Sciatic nerve (tissue), 2 donors: ENCODE data around the gene RPLP1. TPM values are rescaled to one million over a fixed set of nuclear protein-coding genes. Genes with fewer than 3 reads are reported as not detected.

ENCODE experiments used
- ATAC-seq: fragments of 200-7000 bp; cut with Tn5 transposase; one replicate; pipeline ENCODE4 v1.9.1; 2020; ENCODE audit warnings: mild to moderate bottlenecking, moderate library complexity
- DNase-seq: peaks from one replicate; pipeline ENCODE4 v3.0.0-alpha.2; 2020; ENCODE audit warnings: low spot score
- intact Hi-C: fragments of 100-400 bp; cut with DNase I; formaldehyde crosslinking; loops from one replicate; pipeline ENCODE4 v1.14.2; 2022
- total RNA-seq: library from RNA; stranded (reverse); fragmentation: NEBNext Ultra II Directional; extraction: Animal tissue kit (Norgen Biotek cat#: 25700); gene quantifications from one replicate; pipeline ENCODE4 v1.2.1, GENCODE V29; 2021
- donor health status: DM: no; HTN: no; CAD: no.
- donor health status: DM: no; HTN: no; CAD: no.

RPLP1 gene
- total RNA-seq, 1 donor from 2014 or later, result 1,014 TPM

DNA sequence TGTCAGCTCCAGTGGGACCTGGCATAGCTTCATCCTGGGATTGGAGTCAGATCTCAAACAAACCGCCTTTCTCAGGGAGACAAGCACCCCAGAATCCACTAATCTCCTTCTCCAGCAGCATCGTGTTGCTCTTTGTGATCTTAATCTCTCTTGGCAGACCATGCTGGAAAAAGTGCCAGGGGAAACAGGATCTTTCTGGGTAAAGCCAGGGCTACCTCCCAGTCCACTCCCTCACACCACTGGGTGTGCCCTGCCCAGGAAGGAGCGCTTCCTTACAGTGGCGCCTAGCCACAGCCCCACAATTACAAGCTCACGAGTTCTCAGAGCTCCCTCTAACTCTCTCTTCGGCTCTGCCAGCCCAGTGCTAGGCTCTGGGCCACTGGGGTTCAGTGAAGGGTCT, 32.2 kb downstream of the RPLP1 start:
- DNase-seq, result peak; percentile 44
- intact Hi-C loops, result loop anchor here (10.0 kb wide), 1 partner anchor 610 kb away; the partner anchor contains the start of gene TLE3
- ATAC-seq, result peak; percentile 49

- DNase-seq (no peak), ATAC-seq (no peak)
- intact Hi-C loops, result loop anchor here (10.0 kb wide), 1 partner anchor 608 kb away; the partner anchor contains the start of gene TLE3
Measured at GRCh38 chr15:69486481-69487110, 34.0 kb downstream of the RPLP1 start.

GRCh38 chr15:69489073-69489571, 36.5 kb downstream of the RPLP1 start:
- ATAC-seq (peak; percentile 72), DNase-seq (peak; percentile 49)
- intact Hi-C loops, result loop anchor here (10.0 kb wide), 1 partner anchor 606 kb away; the partner anchor contains the start of gene TLE3

DNA sequence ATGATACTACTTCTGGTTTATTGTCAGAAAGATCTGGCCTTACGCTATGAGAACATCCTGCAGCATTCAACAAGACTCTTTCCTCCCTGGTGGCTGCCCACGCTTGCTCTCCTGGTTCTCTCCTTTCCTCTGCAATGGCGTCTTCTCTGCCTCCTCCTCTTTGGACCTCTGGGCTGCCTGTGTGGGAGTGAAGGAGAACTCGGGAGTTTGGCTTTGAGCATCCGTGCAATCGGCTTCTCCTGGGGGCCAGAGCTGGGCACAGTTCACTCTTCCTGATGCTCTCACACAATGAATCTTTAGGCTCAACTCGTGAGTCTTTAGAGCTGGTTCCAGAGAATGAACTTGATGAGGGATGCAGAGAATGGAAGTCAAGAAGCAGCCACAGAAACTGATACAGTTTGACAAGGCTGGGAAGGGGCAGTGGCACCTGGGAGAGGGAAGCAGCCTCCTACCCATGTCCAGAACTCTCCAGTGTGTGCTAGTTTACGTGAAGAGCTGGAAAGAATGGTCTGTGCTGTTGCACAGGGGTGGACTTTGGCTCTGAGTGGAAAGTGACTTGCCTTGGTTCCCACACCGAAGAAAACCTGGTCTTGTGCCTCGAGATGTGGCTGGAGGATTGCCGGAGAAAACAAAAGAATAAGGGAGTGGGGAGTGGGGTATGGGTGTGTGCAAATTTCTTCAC, 37.9 kb downstream of the RPLP1 start:
- ATAC-seq (peak; percentile 80), DNase-seq (peak; percentile 46)
- intact Hi-C loops, result no loop called here

GRCh38 chr15:69491038-69491505, 38.5 kb downstream of the RPLP1 start:
- ATAC-seq (peak; percentile 82), DNase-seq (peak; percentile 73)
- intact Hi-C loops, result no loop called here

GRCh38 chr15:69493406-69493805, 40.8 kb downstream of the RPLP1 start:
- ATAC-seq, result no peak
- intact Hi-C loops, result no loop called here
- peak; percentile 7 for DNase-seq

- intact Hi-C loops, result no loop called here
- DNase-seq (no peak), ATAC-seq (no peak)
Measured at GRCh38 chr15:69496001-69496400, 43.4 kb downstream of the RPLP1 start.

- intact Hi-C loops, result no loop called here
- peak; percentile 9 for DNase-seq
- no peak for ATAC-seq
Measured at GRCh38 chr15:69497076-69497475, 44.5 kb downstream of the RPLP1 start.

- DNase-seq (no peak), ATAC-seq (no peak)
- intact Hi-C loops, result no loop called here
Measured at GRCh38 chr15:69497667-69498066, 45.0 kb downstream of the RPLP1 start.

- peak; percentile 23 for ATAC-seq
- intact Hi-C loops, result no loop called here
- no peak for DNase-seq
Measured at GRCh38 chr15:69498282-69498681, 45.7 kb downstream of the RPLP1 start.

- DNase-seq (no peak), ATAC-seq (no peak)
- intact Hi-C loops, result no loop called here
Measured at GRCh38 chr15:69498987-69499386, 46.4 kb downstream of the RPLP1 start.

- ATAC-seq (no peak), DNase-seq (no peak)
- intact Hi-C loops, result no loop called here
Measured at GRCh38 chr15:69499521-69500211, 47.0 kb downstream of the RPLP1 start.

- DNase-seq, result no peak
- intact Hi-C loops, result no loop called here
- ATAC-seq, result no peak
Measured at GRCh38 chr15:69500339-69500738, 47.7 kb downstream of the RPLP1 start.

- no peak for DNase-seq
- intact Hi-C loops, result no loop called here
- ATAC-seq, result no peak
Measured at GRCh38 chr15:69501456-69501855, 48.8 kb downstream of the RPLP1 start.

- intact Hi-C loops, result no loop called here
- DNase-seq (no peak), ATAC-seq (no peak)
Measured at GRCh38 chr15:69502470-69503045, 49.9 kb downstream of the RPLP1 start.

- intact Hi-C loops, result no loop called here
- DNase-seq (no peak), ATAC-seq (peak; percentile 78)
Measured at GRCh38 chr15:69504352-69505040, 51.9 kb downstream of the RPLP1 start.
